C4-2B (cell line): ENCODE results near the gene CDK13.
"Not testable (repeated sequence)": the region's sequence is repeated elsewhere in the genome, so short reads cannot be mapped to it uniquely, and the experiment has no call there.

ENCODE experiments used
- H3K27ac ChIP-seq: fragments of 450-650 bp; 2 replicates; pipeline ENCODE4 v1.5.1; 2017
- CTCF ChIP-seq: fragments of 450-650 bp; conservative IDR thresholded peaks from 2 replicates; pipeline ENCODE4 v1.5.1; 2017; ENCODE audit warnings: mild to moderate bottlenecking
- ZFX ChIP-seq: fragments of 450-650 bp; IDR thresholded peaks from 2 replicates; pipeline ENCODE4 v1.6.1; 2017

CDK13 gene

DNA sequence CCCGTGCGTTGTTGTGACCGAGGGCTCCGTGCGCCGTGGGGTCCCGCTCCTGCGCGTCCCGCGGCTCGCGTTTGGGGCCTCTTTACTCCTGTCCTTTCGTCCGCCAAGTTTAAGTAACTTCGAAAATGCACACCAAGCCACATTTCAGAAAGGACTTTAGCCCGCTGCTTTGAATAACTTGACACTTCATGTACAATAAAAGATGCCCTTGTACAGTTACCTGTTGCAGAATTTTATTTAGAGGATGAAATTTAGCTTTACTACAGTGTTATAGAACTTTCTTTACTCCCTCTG, 185.2 kb downstream of the CDK13 start:
- peak overlapping the region; percentile 78 for H3K27ac ChIP-seq
- TF ChIP-seq CTCF, result no peak
- no peak for TF ChIP-seq ZFX

GRCh38 chr7:40137563-40137962, 187.5 kb downstream of the CDK13 start:
- TF ChIP-seq ZFX (no peak), CTCF (no peak)
- no peak overlapping the region for H3K27ac ChIP-seq

DNA sequence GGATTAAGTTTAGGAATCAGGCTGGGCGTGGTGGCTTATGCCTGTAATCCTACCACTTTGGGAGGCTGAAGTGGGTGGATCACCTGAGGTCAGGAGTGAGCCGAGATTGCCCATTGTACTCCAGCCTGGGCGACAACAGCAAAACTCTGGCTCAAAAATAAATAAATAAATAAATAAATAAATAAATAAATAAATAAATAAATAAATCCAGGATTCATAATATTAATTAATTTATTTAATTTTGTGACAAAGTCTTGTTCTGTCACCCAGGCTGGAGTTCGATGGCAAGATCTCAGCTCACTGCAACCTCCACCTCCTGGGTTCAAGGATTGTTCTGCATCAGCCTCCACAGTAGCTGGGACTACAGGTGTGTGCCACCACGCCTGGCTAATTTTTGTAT, 188.9 kb downstream of the CDK13 start:
- H3K27ac ChIP-seq, result no peak overlapping the region
- TF ChIP-seq CTCF (no peak), ZFX (no peak)

- not testable (repeated sequence) for H3K27ac ChIP-seq
Observed at GRCh38 chr7:40139891-40140290, 189.8 kb downstream of the CDK13 start.

DNA sequence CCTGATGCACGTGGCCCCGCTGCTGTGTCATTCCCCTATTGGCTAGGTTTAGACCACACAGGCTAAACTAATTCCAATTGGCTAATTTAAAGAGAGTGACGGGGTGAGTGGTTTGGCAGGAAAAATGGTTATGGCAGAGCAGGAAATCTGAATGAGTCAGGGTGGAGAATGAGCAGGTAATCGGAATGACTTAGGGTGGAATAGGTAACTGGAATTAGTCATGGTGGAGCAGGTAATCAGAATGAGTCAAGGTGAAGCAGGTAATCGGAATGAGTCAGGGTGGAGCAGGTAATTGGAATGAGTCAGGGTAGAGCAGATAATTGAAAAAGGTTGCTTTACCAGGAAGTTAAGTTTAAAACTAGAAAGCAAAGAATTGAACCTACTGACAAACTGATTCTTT, 191.9 kb downstream of the CDK13 start:
- not testable (repeated sequence) for H3K27ac ChIP-seq

DNA sequence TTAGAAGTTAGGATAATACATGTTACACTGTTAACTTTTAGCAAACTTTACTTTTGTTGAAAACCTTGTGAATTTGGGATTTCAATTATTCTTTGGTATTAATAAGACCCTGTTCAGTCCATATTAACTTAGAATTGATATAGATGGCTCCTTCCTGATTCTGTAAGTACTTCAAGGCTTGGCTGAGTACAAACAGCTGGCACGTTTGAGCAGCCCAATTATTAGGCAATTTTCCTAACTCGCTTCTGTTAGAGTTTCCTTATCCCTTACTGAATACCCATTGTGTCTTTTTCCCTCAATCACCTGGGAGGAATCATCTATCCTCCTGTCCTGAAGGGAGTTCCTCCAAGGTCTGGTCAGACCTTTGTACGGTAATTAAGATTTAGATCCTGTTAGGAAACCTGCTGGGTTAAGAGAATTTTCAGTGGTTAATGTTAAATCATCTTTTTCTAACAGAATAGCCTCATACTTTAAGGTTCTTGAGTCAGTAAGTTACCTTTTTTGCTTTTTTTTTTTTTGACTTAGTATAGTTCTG, 195.6 kb downstream of the CDK13 start:
- H3K27ac ChIP-seq, result not testable (repeated sequence)

GRCh38 chr7:40147371-40148246, 197.6 kb downstream of the CDK13 start:
- TF ChIP-seq CTCF (peak; percentile 14), ZFX (no peak)
- H3K27ac ChIP-seq, result no peak overlapping the region

DNA sequence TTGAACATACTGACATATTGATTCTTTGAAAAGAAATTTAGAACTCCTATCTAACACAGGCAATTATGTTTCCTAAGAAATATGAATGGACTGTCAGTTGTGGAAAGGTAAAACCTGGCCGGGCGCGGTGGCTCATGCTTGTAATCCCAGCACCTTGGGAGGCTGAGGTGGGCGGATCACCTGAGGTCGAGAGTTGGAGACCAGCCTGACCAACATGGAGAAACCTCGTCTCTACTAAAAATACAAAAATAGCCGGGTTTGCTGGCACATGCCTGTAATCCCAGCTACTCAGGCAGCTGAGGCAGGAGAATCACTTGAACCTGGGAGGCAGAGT, 198.2 kb downstream of the CDK13 start:
- not testable (repeated sequence) for H3K27ac ChIP-seq

- no peak for TF ChIP-seq ZFX
- no peak overlapping the region for H3K27ac ChIP-seq
Observed at GRCh38 chr7:40148671-40149070, 198.6 kb downstream of the CDK13 start.
